HG02763 (cell line): ENCODE data around the gene KRTAP5-8.
"Not testable (repeated sequence)": the region's sequence is repeated elsewhere in the genome, so short reads cannot be mapped to it uniquely, and the experiment has no call there.

Experiments
- ATAC-seq: cut with Tn5 transposase; IDR thresholded peaks from one replicate; pipeline ENCODE4 v1.9.1; 2021; ENCODE audit warnings: mild to moderate bottlenecking, moderate library complexity; ENCODE audit not compliant: unreplicated experiment

The KRTAP5-8 gene

DNA sequence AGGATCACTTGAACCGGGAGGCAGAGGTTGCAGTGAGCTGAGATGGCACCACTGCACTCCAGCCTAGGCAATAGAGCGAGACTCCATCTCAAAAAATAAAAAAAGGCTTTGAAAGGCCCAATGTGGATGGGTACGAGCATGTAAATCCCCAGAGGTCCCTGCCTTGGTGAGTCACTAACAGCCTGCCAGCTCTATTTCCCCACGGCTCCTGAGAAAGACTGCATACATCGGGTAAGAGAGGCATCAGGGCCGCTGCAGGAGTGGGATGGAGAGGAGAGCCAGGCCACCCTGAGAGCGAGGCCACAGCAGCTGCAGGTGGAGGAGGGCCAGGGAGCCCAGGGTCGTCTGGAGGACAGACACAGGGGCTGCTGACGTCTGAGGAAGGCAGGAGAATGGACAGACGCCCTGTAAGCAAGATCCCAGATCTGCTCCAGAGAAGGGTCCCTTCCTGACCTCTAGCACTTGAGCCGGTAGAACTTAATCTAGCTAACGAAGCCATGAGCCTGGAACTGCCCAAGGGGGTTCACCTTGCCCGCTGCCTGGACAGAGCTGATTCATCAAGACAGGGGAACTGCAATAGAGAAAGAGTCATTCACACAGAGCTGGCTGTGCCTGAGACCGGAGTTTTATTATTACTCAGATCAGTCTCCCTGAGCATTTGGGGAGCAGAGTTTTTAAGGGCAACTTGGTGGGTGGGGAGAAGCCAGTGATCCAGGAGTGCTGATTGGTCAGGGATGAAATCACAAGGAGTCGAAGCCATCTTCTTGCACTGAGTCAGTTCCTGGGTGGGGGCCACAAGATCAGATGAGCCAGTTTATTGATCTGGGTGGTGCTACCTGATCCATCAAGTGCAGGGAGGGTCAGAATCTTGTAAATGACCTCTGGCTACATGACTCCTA lies 5.3 kb downstream of the KRTAP5-8 start:
- no peak for ATAC-seq

DNA sequence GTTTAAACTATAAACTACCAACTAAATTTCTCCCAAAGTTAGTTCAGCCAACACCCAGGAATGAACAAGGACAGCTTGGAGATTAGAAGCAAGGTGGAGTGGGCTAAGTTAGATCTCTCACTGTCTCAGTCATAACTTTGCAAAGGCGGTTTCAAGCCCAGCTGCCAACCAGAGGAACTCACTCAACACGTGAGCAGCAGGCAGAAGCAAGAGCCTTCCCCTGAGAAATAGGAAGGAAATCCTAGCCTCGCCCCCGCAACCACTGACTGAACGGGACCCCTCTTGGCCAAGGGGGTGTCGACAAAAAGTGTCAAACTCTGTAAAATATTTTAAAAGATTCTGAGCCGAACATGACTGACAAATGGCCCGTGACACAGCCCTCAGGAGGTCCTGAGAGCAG lies 6.0 kb downstream of the KRTAP5-8 start:
- ATAC-seq: no peak

DNA sequence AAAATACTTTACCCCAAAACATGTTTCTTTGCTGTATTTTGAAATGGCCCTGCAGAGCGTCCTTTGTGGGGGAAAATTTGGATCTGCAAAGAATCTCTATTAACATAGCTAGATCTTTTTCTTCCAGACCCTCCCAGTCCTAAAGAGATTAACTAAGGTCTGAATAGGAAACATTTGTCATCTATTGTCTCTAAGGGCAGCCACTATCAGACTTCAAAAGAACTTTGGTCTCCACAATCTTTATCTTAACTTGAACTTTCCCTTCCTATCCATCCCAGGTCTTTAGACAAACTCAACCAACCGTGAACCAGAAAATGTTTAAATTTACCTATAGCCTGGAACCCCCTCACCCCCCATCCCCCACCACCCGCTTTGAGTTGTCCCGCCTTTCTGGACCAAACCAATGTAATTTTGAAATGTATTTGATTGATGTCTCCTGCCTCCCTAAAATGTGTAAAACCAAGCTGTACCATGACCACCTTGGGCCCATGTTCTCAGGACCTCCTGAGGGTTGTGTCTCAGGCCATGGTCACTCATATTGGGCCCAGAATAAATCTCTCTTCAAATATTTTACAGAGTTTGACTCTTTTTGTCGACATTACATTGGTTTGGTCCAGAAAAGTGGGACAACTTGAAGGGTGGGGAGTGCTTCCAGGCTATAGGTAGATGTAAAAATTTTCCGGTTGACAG lies 6.8 kb downstream of the KRTAP5-8 start:
- no peak for ATAC-seq

DNA sequence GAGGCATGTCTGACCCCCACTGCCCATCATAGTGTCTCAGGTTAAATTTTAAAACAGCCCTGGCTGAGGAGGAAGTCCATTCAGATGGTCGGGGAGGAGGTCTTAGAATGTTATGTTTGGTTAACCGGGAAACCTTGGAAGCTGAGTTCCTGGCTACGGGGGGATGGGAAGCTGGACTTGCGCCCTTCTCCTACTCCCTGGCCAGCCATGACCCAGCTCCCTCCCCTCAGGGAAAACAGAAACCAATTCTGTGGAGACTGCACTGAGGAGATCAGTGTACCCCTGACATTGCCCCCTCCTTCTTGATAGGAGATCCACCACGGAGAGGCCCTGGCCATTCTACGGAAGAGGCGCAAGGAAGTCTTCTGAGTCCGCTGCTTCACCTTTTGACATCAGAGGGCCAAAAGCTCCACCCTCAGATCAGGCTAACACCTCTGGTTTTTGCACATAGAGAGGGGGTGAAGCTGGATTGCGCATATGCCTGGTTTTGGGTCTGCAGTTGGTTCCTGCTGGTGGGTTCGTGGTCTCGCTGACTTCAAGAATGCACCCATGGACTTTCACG lies 7.7 kb downstream of the KRTAP5-8 start:
- ATAC-seq: no peak

DNA sequence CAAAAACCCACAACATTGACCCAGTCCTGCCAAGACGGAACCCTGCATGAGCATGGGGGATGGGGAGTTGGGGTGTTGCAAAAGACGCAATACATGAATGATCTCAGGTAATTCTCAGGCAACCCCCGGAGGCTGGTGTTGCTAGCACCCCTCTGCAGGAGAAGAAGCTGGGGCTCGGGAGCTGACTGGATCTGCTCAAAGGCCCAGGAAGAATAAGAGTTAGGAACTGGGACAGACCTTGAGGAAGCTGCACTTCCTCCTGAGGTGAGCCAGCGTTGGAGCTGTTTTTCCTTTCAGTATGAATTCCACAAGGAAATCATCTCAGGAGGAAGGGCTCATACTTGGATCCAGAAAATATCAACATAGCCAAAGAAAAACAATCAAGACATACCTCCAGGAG lies 10.3 kb downstream of the KRTAP5-8 start, which contains the start of gene KRTAP5-9:
Gene KRTAP5-9 (plus strand): TSS at position 301 of the 400 bp plus-strand sequence. CDS start 238 bp downstream, outside the sequence.
- no peak for ATAC-seq

DNA sequence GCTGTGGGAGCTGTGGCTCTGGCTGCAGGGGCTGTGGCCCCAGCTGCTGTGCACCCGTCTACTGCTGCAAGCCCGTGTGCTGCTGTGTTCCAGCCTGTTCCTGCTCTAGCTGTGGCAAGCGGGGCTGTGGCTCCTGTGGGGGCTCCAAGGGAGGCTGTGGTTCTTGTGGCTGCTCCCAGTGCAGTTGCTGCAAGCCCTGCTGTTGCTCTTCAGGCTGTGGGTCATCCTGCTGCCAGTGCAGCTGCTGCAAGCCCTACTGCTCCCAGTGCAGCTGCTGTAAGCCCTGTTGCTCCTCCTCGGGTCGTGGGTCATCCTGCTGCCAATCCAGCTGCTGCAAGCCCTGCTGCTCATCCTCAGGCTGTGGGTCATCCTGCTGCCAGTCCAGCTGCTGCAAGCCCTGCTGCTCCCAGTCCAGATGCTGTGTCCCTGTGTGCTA lies 10.9 kb downstream of the KRTAP5-8 start:
- ATAC-seq: no peak

DNA sequence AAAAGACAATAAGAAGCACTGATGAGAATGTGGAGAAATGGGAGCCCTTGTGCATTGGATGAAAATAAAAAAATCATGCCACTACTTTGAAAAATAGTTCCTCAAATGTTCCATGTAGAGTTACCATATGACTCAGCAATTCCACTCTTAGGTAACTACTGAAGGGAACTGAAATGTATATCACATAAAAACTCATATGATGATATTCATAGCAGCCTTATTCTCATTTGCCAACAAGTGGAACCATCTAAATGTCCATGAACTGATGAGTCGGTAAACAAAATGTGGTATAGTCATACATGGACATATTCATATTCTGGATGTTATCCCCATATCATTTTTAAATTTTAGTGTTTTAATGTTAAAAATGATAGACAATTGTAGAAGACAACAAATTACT lies 13.9 kb downstream of the KRTAP5-8 start:
- ATAC-seq: no peak

DNA sequence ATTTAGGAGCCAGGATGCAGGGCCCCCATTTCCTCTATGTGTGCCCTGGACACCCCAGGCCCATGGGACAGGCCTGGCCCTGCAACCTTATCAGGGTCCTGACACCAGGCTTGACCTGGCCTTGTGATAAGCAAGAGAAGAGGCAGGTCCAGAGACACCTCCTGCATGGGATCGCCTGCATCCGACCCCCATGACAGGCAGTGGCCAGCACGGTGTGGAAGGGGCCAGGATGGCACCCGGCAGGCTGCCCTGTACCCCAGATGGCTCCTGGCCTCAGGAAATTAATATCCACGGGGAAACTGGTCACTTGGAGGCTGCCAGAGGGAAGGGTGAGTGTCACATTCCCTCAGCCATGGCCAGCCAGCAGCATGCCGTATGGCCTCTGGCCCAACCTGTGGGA lies 17.2 kb downstream of the KRTAP5-8 start:
- no peak for ATAC-seq

DNA sequence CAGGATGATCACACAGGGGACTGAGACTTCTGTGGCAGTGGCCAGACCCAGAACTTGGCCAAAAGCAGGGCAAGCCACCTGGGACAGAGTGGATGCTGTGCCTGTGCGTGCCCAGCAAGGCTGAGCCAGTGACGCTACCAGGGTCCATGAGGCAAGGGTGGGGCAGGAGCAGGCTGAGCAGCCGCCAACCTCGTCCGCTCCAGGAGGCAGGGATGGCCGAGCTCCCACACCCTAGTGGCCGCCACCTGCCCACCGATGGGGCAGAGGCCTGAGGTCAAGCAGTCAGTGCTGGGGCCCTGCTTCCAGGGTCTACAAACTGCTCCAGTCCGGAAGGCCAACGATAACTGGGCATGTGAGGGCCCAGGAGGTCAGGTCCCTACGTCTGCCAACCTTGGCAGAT lies 17.7 kb downstream of the KRTAP5-8 start:
- ATAC-seq: no peak

DNA sequence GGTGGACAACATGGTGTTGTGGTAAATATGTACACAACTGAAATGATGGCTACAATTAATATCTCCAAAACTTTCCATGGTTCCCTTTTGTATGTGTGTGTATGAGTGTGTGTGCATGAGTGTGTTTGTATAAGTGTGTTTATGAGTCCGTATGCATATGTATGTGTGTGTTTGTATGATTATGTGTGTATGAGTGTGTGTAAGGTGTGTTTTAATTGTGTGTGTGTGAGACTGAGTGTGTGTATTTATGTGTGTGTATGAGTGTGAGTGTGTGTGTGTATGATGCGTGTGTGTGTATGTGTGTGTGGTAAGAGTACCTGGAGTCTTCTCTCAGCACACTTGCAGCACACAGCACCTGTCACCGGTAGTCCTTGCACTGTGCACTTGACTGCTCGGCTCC lies 18.2 kb downstream of the KRTAP5-8 start:
- no peak for ATAC-seq

DNA sequence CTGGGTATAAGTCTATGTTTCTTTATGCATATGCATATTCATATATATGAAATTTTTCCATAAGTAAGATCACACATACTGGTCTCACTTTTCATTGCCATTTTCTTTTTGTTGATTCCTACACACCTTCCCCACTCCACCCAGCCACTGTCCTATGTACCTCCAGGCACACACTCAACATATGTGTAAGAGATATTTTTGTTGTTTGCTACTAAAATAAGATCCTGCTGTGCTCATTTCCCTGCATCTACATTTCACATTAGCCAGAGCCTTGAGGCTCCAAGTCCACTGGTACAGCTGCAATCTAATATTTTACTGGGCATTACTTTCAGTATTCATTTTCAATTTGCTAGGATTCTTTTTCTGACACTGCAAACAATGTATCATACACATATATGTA lies 19.4 kb downstream of the KRTAP5-8 start:
- ATAC-seq: no peak

DNA sequence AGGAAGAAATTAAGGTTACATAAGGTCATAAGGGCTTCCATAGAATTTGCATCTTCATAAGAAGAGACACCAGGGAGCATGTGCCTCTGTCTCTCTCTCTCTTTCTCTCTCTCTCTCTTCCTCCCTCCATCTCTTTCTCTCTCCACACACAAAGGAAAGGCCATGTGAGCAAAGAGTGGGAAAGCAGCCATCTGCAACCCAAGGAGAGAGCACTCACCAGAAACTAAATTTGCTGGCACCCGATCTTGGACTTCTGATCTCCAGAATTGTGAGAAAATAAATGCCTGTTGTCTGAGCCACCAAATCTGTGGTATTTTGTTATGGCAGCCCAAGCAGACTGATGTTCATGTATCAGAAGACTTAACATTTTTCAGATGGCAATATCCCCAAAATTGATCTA lies 21.2 kb downstream of the KRTAP5-8 start:
- ATAC-seq: no peak

DNA sequence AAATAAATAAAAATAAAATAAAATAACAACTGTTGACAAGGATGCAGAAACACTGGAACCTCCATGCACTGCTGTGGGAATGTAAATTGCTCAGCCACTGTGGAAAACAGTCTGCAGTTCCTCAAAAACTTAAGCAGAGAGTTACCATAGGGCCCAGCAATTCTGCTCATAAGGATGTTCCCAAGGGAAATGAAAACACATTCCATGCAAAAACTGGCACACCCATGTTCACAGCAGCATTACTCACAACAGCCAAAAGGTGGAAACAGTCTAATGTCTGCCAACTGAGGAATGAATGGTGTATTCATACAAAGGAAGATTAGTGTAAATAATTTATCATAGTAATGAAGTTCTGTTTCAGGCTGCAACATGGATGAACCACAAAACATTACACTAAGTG lies 24.3 kb downstream of the KRTAP5-8 start:
- no peak for ATAC-seq

DNA sequence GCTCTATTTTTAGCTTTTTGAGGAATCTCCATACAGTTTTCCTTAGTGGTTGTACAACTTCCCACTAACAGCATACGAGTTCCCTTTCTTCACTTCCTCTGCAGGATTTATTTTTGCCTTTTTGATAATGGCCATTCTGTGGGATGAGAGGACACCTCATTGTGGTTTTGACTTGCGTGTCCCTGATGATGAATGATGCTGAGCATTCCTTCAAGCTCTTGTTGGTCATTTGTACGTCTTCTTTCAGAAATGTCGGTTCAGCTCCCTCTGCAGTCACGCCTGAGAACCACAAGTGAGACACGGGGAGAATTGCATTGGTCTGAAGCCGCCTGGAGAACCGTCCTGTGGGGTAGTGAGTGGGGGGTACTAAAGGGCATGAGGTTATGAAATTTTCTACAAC lies 25.6 kb downstream of the KRTAP5-8 start:
- no peak for ATAC-seq

DNA sequence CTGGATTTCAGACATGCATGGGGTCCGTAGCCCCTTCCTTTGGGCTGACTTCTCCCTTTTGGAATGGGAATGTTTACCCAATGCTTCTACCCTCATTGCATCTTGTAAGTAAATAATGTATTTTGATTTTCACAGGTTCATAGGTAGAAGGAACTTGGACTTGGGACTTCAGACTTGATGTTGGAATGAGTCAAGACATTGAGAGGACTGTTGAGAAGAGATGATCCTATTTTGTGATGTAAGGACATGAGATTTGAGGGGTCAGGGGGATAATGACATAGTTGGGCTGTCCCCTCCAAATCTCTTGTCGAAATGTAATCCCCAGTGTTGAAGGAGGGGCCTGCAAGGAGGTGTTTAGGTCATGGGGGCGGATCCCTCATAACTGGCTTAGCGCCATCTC lies 26.6 kb downstream of the KRTAP5-8 start:
- ATAC-seq: no peak

DNA sequence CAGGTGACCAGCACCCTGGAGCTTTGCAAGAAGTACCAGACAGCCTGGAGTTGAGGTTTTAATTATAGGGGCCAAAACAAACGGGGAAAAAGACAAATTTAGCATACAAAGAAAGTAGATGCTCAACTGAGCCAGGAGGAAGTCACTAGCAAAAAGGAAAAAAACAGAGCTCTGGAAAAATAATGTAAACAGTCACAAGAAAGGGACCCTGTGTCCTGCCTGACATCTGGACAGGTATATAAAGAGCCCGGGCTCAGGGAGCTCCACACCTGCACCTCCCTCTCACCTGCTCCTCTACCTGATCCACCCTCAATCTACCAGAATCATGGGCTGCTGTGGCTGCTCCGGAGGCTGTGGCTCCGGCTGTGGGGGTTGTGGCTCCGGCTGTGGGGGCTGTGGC lies 27.4 kb downstream of the KRTAP5-8 start, which contains the start of gene KRTAP5-10:
Gene KRTAP5-10 (plus strand): TSS at position 301 of the 400 bp plus-strand sequence. CDS start 25 bp downstream, at position 326.
- ATAC-seq: no peak

DNA sequence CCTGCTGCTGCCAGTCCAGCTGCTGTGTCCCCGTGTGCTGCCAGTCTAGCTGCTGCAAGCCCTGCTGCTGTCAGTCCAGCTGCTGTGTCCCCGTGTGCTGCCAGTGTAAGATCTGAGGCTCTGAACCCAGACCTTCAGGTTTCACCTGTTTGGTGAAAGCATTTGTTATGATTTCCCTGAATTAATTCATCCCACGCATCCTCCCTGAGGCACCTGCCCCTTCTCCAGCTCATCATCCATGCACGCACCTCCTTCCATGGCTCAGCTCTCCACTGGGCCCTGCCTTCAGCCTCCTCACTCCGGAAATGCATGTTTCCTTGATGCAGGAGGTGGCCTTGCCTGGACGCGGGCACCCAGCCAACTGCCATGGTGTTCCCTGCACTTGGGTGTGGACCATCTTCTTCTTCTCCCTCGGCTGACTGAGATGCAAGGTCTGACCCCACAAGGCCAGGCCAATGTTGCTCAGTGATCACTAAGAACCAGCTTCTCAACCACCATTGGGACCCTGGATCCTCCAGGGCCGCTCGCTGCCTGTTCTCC lies 28.3 kb downstream of the KRTAP5-8 start:
- ATAC-seq: no peak

DNA sequence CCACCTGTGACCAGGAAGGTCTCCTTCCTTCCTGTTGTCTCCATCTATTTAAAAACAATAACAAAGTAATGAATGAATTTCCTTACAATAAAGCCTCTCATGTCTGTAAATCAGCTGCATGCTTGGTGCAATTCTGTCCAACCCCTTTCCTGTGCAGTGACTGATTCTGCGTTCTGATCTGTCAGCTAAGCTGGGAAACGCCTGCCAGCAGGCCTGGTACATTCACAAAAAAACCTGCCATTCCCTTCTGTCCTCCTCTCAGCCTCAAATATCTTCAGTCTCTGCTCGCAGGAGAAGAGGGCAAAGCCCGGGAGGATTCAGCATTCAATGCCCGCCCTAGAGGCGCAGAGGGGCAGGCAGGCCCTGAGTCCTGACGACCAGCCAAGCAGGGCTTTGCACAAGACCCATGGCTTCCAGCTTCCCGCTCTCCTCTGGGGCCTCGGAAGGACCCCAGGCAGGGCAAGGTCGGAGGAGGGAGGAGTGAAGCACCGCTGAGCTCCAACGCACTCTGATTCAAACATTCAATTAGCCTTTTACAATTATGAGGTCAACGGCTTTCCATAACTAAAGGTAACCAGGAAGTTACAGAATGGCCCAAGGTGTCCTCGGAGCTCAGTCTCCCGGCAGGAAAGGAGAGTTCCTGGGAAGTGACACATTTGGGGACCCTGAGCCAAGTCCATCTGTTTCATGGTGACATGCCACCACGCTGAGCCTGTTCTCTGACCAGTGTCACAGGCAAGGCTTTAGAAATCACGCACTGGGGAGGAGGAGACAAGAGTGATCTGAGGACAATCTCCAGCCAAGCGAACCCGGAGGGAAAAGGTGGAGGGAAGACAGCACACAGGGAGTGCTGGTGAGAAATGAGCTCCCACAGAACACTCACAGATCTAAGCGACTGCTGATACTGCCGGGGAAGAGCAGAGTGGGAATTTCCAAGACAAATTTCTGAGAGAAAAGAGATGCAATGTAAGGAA lies 29.1 kb downstream of the KRTAP5-8 start:
- not testable (repeated sequence) for ATAC-seq

DNA sequence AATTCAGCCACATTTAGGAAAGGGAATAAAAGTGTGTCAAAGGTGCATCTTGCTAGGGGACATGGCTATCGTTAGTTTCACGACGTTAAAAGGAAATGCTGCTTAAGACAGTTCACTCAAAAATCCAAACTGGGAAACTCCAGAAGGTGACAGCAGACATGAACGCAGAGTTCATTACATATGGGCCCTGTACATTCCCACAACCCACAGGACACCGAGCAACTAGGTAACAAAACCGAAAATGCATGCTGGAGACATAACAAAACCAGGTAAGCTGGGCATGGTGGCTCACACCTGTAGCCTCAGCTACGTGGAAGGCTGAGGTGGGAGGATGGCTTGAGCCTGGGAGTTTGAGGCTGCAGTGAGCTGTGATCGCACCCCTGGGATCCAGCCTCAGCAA lies 29.8 kb downstream of the KRTAP5-8 start:
- not testable (repeated sequence) for ATAC-seq

DNA sequence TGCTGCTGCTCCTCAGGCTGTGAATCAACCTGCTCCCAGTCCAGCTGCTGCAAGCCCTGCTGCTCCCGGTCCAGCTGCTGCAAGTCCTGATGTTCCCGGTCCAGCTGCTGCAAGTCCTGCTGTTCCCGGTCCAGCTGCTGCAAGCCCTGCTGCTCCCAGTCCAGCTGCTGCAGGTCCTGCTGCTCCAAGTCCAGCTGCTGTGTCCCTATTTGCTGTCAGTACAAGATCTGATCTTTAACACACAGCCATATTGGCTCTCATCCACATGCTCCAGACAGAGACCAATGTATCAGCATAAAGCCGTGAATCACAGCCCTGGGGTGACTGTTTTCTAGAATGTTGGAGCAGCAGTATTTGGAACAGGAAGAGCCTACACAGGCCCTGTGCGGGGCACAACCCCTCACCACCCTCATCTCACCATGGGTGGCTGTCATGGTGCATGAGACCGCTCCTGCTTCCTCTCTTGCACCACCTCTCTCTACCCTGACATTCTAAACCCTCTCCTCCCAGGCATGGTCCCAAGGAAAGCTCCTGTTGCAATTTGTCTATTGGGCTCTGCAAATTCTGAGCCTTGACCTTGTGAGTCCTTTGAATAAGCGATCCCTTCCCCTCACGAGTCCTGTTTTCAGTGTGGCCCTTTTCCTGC lies 31.0 kb downstream of the KRTAP5-8 start:
- no peak for ATAC-seq
